Measurements from ENCODE around the gene SPNS2.

SPNS2 gene

GRCh38 chr17:4513113-4514032 is 14.7 kb downstream of the SPNS2 start:
- TF ChIP-seq TEAD4 (IDR thresholded peaks at IDR 0.05) (no peak), REST (IDR thresholded peaks at IDR 0.05; ENCODE audit: low read depth) (no peak), RAD21 (IDR thresholded peaks at IDR 0.05; ENCODE audit: low read depth) (0 out of 2 replicates have a peak, but pooled peaks have one; percentile 17)

- TF ChIP-seq TAF1 (IDR thresholded peaks at IDR 0.05; ENCODE audit: low read depth) = no peak
- no peak for TF ChIP-seq REST (IDR thresholded peaks at IDR 0.05; ENCODE audit: low read depth)
- TF ChIP-seq USF1 (IDR thresholded peaks at IDR 0.05) = no peak
- TF ChIP-seq NFIC (IDR thresholded peaks at IDR 0.05) = peak; percentile 55
- TF ChIP-seq EGR1 (IDR thresholded peaks at IDR 0.05) = no peak
- peak; percentile 86 for TF ChIP-seq ZBTB7A (IDR thresholded peaks at IDR 0.05; ENCODE audit: low read depth)
- peak; percentile 62; the same call in 1 of the 2 replicates for TF ChIP-seq MAX (IDR thresholded peaks at IDR 0.05)
- peak; percentile 96 for TF ChIP-seq TEAD4 (IDR thresholded peaks at IDR 0.05)
- no peak; the same call in none of the 2 replicates for TF ChIP-seq RAD21 (IDR thresholded peaks at IDR 0.05; ENCODE audit: low read depth)
- TF ChIP-seq CREB1 (IDR thresholded peaks at IDR 0.05; ENCODE audit: low read depth) = no peak
- peak; percentile 83 for TF ChIP-seq TCF12 (IDR thresholded peaks at IDR 0.05; ENCODE audit: low read depth)
- TF ChIP-seq CEBPB (IDR thresholded peaks at IDR 0.05) = no peak
- peak; percentile 58; the same call in 1 of the 2 replicates for TF ChIP-seq EP300 (IDR thresholded peaks at IDR 0.05; ENCODE audit: borderline replicate concordance)
- TF ChIP-seq FOXM1 (IDR thresholded peaks at IDR 0.05; ENCODE audit: borderline replicate concordance, low read depth) = no peak
- TF ChIP-seq YY1 (IDR thresholded peaks at IDR 0.05; ENCODE audit: low read depth) = no peak
Measured at GRCh38 chr17:4514206-4514605, 15.5 kb downstream of the SPNS2 start.

- no peak for TF ChIP-seq YY1 (IDR thresholded peaks at IDR 0.05; ENCODE audit: low read depth)
- no peak for TF ChIP-seq TAF1 (IDR thresholded peaks at IDR 0.05; ENCODE audit: low read depth)
- TF ChIP-seq TCF12 (IDR thresholded peaks at IDR 0.05; ENCODE audit: low read depth) = no peak
- TF ChIP-seq FOXM1 (IDR thresholded peaks at IDR 0.05; ENCODE audit: borderline replicate concordance, low read depth) = no peak
- TF ChIP-seq MAX (IDR thresholded peaks at IDR 0.05) = no peak
- no peak for TF ChIP-seq TEAD4 (IDR thresholded peaks at IDR 0.05)
- no peak for TF ChIP-seq RAD21 (IDR thresholded peaks at IDR 0.05; ENCODE audit: low read depth)
- TF ChIP-seq ZBTB7A (IDR thresholded peaks at IDR 0.05; ENCODE audit: low read depth) = no peak
- no peak for TF ChIP-seq USF1 (IDR thresholded peaks at IDR 0.05)
- no peak for TF ChIP-seq CEBPB (IDR thresholded peaks at IDR 0.05)
- TF ChIP-seq REST (IDR thresholded peaks at IDR 0.05; ENCODE audit: low read depth) = no peak
- TF ChIP-seq CREB1 (IDR thresholded peaks at IDR 0.05; ENCODE audit: low read depth) = no peak
- no peak for TF ChIP-seq EGR1 (IDR thresholded peaks at IDR 0.05)
- no peak for TF ChIP-seq EP300 (IDR thresholded peaks at IDR 0.05; ENCODE audit: borderline replicate concordance)
- TF ChIP-seq NFIC (IDR thresholded peaks at IDR 0.05) = no peak
Measured at GRCh38 chr17:4514779-4515178, 16.1 kb downstream of the SPNS2 start.

GRCh38 chr17:4515501-4515900 is 16.8 kb downstream of the SPNS2 start:
- TF ChIP-seq TCF12 (IDR thresholded peaks at IDR 0.05; ENCODE audit: low read depth) (peak; percentile 68), EP300 (IDR thresholded peaks at IDR 0.05; ENCODE audit: borderline replicate concordance) (0 out of 2 replicates have a peak, but pooled peaks have one; percentile 17), NFIC (IDR thresholded peaks at IDR 0.05) (0 out of 2 replicates have a peak, but pooled peaks have one; percentile 24), RAD21 (IDR thresholded peaks at IDR 0.05; ENCODE audit: low read depth) (no peak), TAF1 (IDR thresholded peaks at IDR 0.05; ENCODE audit: low read depth) (no peak)
